Fibroblast of gingiva (primary cell): ENCODE results near the gene EPB41.
"Not testable (repeated sequence)": the region's sequence is repeated elsewhere in the genome, so short reads cannot be mapped to it uniquely, and the experiment has no call there.

Experiments used
- DNase-seq: peaks from one replicate; pipeline ENCODE4 v3.0.0-alpha.2; 2011; ENCODE audit warnings: low read depth

Gene EPB41

GRCh38 chr1:29052941-29053340, 138.6 kb downstream of the EPB41 start:
- no peak for DNase-seq

DNA sequence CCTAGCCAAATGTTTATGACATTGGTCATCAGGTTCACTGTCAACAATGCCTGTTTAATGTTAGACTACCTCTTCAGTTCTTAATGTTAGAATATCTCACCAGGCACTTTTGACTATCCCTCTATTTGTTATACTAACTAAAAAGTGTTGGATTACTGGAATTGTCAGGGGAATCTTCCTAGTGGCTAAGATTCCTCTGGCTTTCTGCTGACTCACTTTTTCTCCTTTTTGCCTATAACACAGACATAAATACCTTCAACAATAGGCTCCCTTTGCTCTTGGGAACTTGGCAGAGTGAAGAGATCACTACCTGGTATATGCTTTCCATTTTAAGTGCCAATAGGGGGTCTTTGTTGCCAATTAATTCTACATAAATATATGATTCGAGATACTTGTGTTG, 140.8 kb downstream of the EPB41 start:
- DNase-seq, result no peak

DNA sequence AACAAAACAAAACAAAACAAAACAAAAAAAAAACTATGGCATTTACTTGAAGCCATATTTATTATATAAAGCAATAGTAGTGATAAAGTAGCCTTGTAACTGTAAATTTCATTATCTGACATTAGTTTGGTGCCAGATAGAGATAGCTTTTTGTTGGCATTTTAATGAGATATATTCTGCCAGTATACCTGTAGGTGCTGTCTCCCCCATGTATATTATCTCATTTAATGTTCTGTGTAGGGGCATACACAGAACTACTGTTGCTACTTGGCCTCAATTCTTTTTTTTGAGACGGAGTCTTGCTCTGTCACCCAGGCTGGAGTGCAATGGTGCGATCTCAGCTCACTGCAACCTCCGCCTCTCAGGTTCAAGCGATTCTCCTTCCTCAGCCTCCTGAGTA, 141.9 kb downstream of the EPB41 start:
- DNase-seq, result no peak

DNA sequence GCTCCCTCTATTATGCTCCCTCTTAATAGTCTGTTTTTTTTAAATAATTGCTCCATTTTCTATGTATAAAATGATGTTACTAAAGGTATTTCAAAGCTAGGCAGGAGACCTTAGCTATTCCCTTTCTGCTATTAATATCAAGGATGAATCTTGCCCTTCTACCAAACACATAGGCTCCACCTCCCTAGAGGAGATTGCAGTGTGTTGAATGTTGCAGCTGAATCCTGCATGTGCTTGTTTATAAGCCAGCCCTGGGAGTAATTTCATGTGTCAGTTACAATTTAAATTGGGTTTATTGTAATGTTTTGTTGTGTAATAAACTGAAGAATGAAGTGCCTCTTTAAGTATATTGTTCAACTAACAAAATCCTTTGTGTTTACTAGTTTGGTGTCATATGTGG, 143.3 kb downstream of the EPB41 start:
- DNase-seq, result peak; percentile 52

- DNase-seq, result no peak
Observed at GRCh38 chr1:29062157-29062942, 148.0 kb downstream of the EPB41 start.

- DNase-seq, result no peak
Observed at GRCh38 chr1:29064064-29064463, 149.7 kb downstream of the EPB41 start.

GRCh38 chr1:29077155-29077554, 162.8 kb downstream of the EPB41 start:
- DNase-seq, result no peak

DNA sequence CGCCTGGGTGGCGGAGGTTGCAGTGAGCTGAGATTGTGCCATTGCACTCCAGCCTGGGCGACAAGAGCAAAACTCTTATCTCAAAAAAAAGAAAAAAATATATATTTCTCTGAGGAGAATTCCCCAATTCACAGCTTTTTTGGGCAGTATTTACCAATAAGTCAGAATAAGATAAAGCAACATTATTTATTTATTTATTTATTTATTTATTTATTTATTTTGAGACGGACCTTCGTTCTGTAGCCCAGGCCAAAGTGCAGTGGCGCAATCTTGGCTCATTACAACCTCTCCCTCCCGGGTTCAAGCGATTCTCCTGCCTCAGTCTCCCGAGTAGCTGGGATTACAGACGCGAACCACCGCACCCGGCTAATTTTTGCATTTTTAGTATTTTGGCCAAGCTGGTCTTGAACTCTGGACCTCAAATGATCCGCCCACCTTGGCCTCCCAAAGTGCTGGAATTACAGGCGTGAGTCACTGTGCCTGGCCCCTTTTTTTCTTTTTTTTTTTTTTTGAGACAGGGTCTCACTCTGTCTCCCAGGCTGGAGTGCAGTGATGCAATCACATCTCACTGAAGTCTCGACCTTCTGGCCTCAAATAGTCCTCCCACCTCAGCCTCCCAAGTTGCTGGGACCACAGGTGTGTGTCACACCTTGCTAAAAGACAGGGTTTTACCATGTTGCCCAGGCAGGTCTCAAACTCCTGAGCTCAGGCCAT, 165.7 kb downstream of the EPB41 start:
- not testable (repeated sequence) for DNase-seq

GRCh38 chr1:29081201-29081600, 166.8 kb downstream of the EPB41 start:
- no peak for DNase-seq

- DNase-seq, result no peak
Observed at GRCh38 chr1:29082519-29082918, 168.2 kb downstream of the EPB41 start.

- no peak for DNase-seq
Observed at GRCh38 chr1:29083317-29084195, 169.2 kb downstream of the EPB41 start.

DNA sequence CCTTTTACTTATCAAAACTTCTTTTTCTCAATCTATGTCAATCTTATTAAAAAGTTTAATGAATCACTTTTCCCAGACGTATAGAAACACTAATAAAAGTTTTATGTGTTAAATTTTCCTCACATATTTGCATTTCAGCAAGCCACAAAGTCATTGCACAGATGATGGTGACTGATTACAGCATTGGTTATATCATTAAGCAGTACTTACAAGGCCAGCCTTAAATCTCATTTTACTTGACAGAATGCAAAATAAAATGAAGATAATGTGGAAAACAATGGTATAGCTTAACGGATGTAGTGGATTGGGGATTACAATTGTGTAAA, 169.8 kb downstream of the EPB41 start:
- no peak for DNase-seq

GRCh38 chr1:29090937-29091618, 176.7 kb downstream of the EPB41 start:
- DNase-seq, result no peak

- not testable (repeated sequence) for DNase-seq
Observed at GRCh38 chr1:29092704-29093103, 178.3 kb downstream of the EPB41 start.

DNA sequence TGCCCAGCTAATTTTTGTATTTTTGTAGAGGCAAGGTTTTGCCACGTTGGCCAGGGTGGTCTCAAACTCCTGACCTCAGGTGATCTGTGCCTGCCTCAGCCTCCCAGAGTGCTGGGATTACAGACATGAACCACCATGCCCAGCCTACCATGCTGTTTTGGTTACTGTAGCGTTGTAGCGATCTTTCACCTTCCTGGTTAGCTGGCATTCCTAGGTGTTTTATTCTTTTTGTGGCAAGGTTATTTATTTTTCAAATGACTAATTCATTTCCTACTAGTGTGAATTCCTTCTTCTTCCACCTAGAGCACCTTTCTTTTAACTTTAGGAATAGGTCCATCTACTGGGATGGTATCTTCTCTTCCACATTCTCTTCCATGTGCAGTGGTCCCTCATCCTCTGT, 180.1 kb downstream of the EPB41 start:
- DNase-seq, result no peak

- no peak for DNase-seq
Observed at GRCh38 chr1:29094954-29095353, 180.6 kb downstream of the EPB41 start.

- DNase-seq, result no peak
Observed at GRCh38 chr1:29096231-29096886, 182.0 kb downstream of the EPB41 start.

DNA sequence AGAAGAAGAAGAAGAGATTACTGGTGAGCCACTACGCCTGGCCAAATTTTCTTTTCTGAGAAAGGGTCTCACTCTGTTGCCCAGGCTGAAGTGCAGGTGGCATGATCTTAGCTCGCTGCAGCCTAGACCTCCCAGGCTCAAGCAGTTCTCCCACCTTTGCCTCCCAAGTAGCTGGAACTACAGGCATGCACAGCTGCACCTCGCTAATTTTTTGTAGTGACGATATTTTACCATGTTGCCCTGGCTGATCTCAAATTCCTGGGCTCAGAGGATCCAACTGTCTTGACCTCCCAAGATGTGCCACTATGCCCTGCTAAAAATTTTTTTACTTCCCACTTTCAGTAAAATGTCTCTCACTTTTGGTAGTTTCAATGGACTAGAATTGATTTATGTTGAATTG, 184.9 kb downstream of the EPB41 start:
- DNase-seq, result no peak

DNA sequence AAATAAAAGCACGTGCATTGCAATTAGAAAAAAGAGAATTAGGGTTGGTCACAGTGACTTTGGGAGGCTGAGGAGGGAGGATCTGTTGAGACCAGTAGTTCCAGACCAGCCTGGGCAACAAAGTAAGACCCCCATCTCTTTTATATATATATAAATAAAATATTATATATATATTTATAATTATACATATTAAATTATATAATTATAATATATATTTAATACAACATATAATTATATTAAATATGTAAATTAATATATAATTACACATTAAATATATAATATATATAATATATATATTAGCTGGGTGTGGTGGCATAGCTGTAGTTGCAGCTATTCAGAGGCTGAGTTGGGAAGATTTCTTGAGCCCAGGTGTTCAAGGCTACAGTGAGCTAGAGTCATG, 186.1 kb downstream of the EPB41 start:
- no peak for DNase-seq

GRCh38 chr1:29105822-29106221, 191.5 kb downstream of the EPB41 start:
- peak; percentile 36 for DNase-seq

DNA sequence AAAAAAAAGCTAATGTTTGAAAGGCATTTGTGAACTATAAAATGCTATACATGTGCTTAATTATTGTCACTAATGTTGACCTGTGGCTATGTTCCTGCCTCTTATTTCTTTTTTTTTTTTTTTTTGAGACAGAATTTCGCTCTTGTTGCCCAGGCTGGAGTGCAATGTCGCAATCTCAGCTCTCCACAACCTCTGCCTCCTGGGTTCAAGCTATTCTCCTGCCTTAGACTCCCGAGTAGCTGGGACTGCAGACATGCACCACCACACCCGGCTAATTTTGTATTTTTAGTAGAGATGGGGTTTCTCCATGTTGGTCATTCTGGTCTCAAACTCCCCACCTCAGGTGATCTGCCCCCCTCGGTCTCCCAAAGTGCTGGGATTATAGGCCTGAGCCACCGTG, 193.7 kb downstream of the EPB41 start:
- not testable (repeated sequence) for DNase-seq
